IMR-90 (cell line): ENCODE results near the gene GPAT3. TPM values are rescaled to one million over a fixed set of nuclear protein-coding genes. Genes with fewer than 3 reads are reported as not detected.

Experiments
- ATAC-seq: fragments of 200-7000 bp; cut with Tn5 transposase; 2 replicates; pipeline ENCODE4 v1.9.1; 2020; ENCODE audit warnings: low read depth, mild to moderate bottlenecking, moderate library complexity
- BruUV-seq: library from RNA; stranded (reverse); fragments of 400-500 nt; replicated peaks from 2 replicates; lab custom pipeline; 2021; lab: Mats Ljungman, UMichigan
- CTCF ChIA-PET: fragments of 300-600 bp; formaldehyde crosslinking; extraction: SDS; loops from one replicate; lab custom pipeline; 2021; ENCODE audit warnings: antibody characterized with exemption; lab: Yijun Ruan, JAX
- POLR2A ChIA-PET: fragments of 300-600 bp; sonication (Branson Sonifier 250); formaldehyde crosslinking; loops from one replicate; lab custom pipeline; 2022; ENCODE audit warnings: antibody characterized with exemption; ENCODE audit not compliant: unreplicated experiment; lab: Charles Lee
- DNase-seq: peaks from one replicate; pipeline ENCODE4 v3.0.0; 2013
- H2AFZ ChIP-seq: replicated peaks from 2 replicates; pipeline ENCODE3; 2013; ENCODE audit warnings: low read length, mild to moderate bottlenecking; ENCODE audit not compliant: poor library complexity
- H2AK5ac ChIP-seq: 2 replicates; pipeline ENCODE4 v1.6.1; 2013; ENCODE audit warnings: low read depth, low read length, inconsistent platforms
- H2AK9ac ChIP-seq: replicated peaks from 2 replicates; pipeline ENCODE3; 2013; ENCODE audit warnings: mild to moderate bottlenecking, low read depth, low read length, moderate library complexity; ENCODE audit not compliant: poor library complexity
- H2BK120ac ChIP-seq: 2 replicates; pipeline ENCODE4 v1.6.1; 2013; ENCODE audit warnings: low read depth, low read length, inconsistent platforms
- H2BK15ac ChIP-seq: 3 replicates; pipeline ENCODE4 v1.6.1; 2013; ENCODE audit warnings: low read depth, low read length, inconsistent platforms
- H2BK20ac ChIP-seq: 2 replicates; pipeline ENCODE4 v1.6.1; 2013; ENCODE audit warnings: low read depth, mild to moderate bottlenecking, inconsistent platforms, low read length, moderate library complexity
- H2BK5ac ChIP-seq: 2 replicates; pipeline ENCODE4 v1.6.1; 2013; ENCODE audit warnings: mild to moderate bottlenecking, low read depth, low read length, inconsistent platforms; ENCODE audit not compliant: poor library complexity, severe bottlenecking
- H3K14ac ChIP-seq: replicated peaks from 2 replicates; pipeline ENCODE4 v1.6.1; 2013; ENCODE audit warnings: low read depth, low read length, inconsistent platforms
- H3K18ac ChIP-seq: 2 replicates; pipeline ENCODE4 v1.6.1; 2013; ENCODE audit warnings: low read depth, low read length, control low read depth
- H3K23ac ChIP-seq: 2 replicates; pipeline ENCODE4 v1.6.1; 2013; ENCODE audit warnings: low read depth, low read length, inconsistent platforms
- H3K27ac ChIP-seq: 2 replicates; pipeline ENCODE4 v1.5.1; 2013; ENCODE audit warnings: mild to moderate bottlenecking, control low read depth, low read length; ENCODE audit not compliant: insufficient read depth
- H3K27me3 ChIP-seq: 2 replicates; pipeline ENCODE4 v1.6.1; 2013; ENCODE audit warnings: low read length; ENCODE audit not compliant: control insufficient read depth, insufficient read depth
- H3K36me3 ChIP-seq: 2 replicates; pipeline ENCODE4 v1.6.1; 2013; ENCODE audit warnings: low read length, mixed read lengths; ENCODE audit not compliant: control insufficient read depth, insufficient read depth
- H3K4ac ChIP-seq: 2 replicates; pipeline ENCODE4 v1.6.1; 2013; ENCODE audit warnings: low read depth, low read length, inconsistent platforms
- H3K4me1 ChIP-seq: 2 replicates; pipeline ENCODE4 v1.6.1; 2013; ENCODE audit warnings: low read length, mixed read lengths; ENCODE audit not compliant: control insufficient read depth, insufficient read depth
- H3K4me2 ChIP-seq: 2 replicates; pipeline ENCODE4 v1.6.1; 2013; ENCODE audit warnings: low read depth, mild to moderate bottlenecking, control low read depth, low read length, moderate library complexity
- H3K4me3 ChIP-seq: 2 replicates; pipeline ENCODE4 v1.5.1; 2013; ENCODE audit warnings: low read depth, mild to moderate bottlenecking, control low read depth, low read length, moderate library complexity; ENCODE audit not compliant: insufficient read depth
- H3K56ac ChIP-seq: 2 replicates; pipeline ENCODE4 v1.6.1; 2013; ENCODE audit warnings: low read length, inconsistent platforms; ENCODE audit not compliant: insufficient read depth; ENCODE audit errors: extremely low read depth
- H3K79me1 ChIP-seq, 2 experiments: 2 replicates each; pipeline ENCODE4 v1.6.1; 2013; ENCODE audit warnings: low read length in 2 of 2, inconsistent platforms in 1 of 2, low read depth in 1 of 2
- H3K9ac ChIP-seq: 2 replicates; pipeline ENCODE4 v1.6.1; 2013; ENCODE audit warnings: low read depth, low read length, control low read depth
- H3K9me1 ChIP-seq: 2 replicates; pipeline ENCODE4 v1.6.1; 2013; ENCODE audit warnings: low read length, inconsistent platforms; ENCODE audit not compliant: insufficient read depth
- H3K9me3 ChIP-seq: 2 replicates; pipeline ENCODE4 v1.6.1; 2013; ENCODE audit warnings: low read length; ENCODE audit not compliant: control insufficient read depth, insufficient read depth
- H4K20me1 ChIP-seq: 2 replicates; pipeline ENCODE4 v1.6.1; 2013; ENCODE audit warnings: low read length, inconsistent platforms; ENCODE audit not compliant: insufficient read depth
- H4K5ac ChIP-seq: 2 replicates; pipeline ENCODE4 v1.6.1; 2013; ENCODE audit warnings: mild to moderate bottlenecking, low read depth, low read length, control low read depth
- H4K8ac ChIP-seq, 2 experiments: 2 replicates each; pipeline ENCODE4 v1.6.1; 2013; ENCODE audit warnings: low read depth in 2 of 2, low read length in 2 of 2, control low read depth in 1 of 2, inconsistent platforms in 1 of 2
- H4K91ac ChIP-seq: 2 replicates; pipeline ENCODE4 v1.6.1; 2013; ENCODE audit warnings: low read depth, low read length, inconsistent platforms; ENCODE audit not compliant: insufficient read depth
- BHLHE40 ChIP-seq: fragments of 150-350 bp; IDR thresholded peaks from 2 replicates; pipeline ENCODE4 v1.6.1; 2016; ENCODE audit warnings: mild to moderate bottlenecking, low read depth, low read length
- CEBPB ChIP-seq: IDR thresholded peaks from 2 replicates; pipeline ENCODE4 v1.6.1; 2012; ENCODE audit warnings: low read depth, low read length, improper control_type of control experiment
- CHD1 ChIP-seq: IDR thresholded peaks from 2 replicates; pipeline ENCODE4 v1.6.1; 2012; ENCODE audit warnings: low read depth, low read length, improper control_type of control experiment
- CTCF ChIP-seq: conservative IDR thresholded peaks from 2 replicates; pipeline ENCODE4 v1.5.1; 2012; ENCODE audit warnings: mild to moderate bottlenecking, low read depth, low read length, improper control_type of control experiment
- ELK1 ChIP-seq: fragments of 150-350 bp; IDR thresholded peaks from 2 replicates; pipeline ENCODE4 v1.6.1; 2016; ENCODE audit warnings: low read depth, mild to moderate bottlenecking, low read length, moderate library complexity, borderline replicate concordance
- FOS ChIP-seq: fragments of 150-350 bp; IDR thresholded peaks from 2 replicates; pipeline ENCODE4 v1.6.1; 2016; ENCODE audit warnings: low read depth, low read length
- MAZ ChIP-seq: IDR thresholded peaks from 2 replicates; pipeline ENCODE4 v1.6.1; 2012; ENCODE audit warnings: low read depth, mild to moderate bottlenecking, low read length, improper control_type of control experiment, moderate library complexity, borderline replicate concordance
- MXI1 ChIP-seq: IDR thresholded peaks from 2 replicates; pipeline ENCODE4 v1.6.1; 2012; ENCODE audit warnings: low read depth, mild to moderate bottlenecking, low read length, moderate library complexity, borderline replicate concordance
- POLR2A ChIP-seq: IDR thresholded peaks from 2 replicates; pipeline ENCODE4 v1.6.1; 2012; ENCODE audit warnings: mild to moderate bottlenecking, low read depth, low read length
- RAD21 ChIP-seq: IDR thresholded peaks from 2 replicates; pipeline ENCODE4 v1.6.1; 2012; ENCODE audit warnings: low read length, improper control_type of control experiment
- RCOR1 ChIP-seq: IDR thresholded peaks from 2 replicates; pipeline ENCODE4 v1.6.1; 2012; ENCODE audit warnings: mild to moderate bottlenecking, low read length, improper control_type of control experiment; ENCODE audit not compliant: insufficient replicate concordance
- RFX5 ChIP-seq: IDR thresholded peaks from 2 replicates; pipeline ENCODE4 v1.8.0; 2012; ENCODE audit warnings: low read depth, mild to moderate bottlenecking, low read length, moderate library complexity
- SMC3 ChIP-seq: fragments of 150-350 bp; IDR thresholded peaks from 2 replicates; pipeline ENCODE4 v1.6.1; 2016; ENCODE audit warnings: low read depth, mild to moderate bottlenecking, antibody characterized with exemption, low read length, moderate library complexity
- USF2 ChIP-seq: fragments of 150-350 bp; IDR thresholded peaks from 2 replicates; pipeline ENCODE4 v1.6.1; 2017; ENCODE audit warnings: mild to moderate bottlenecking, antibody characterized with exemption, low read length, low read depth
- WGBS, 2 experiments: methylation state at CpG; one replicate each; pipeline versions ENCODE4 v1.1.5 to v1.1.7; 2013; ENCODE audit warnings: missing lambda C conversion rate in 2 of 2; ENCODE audit not compliant: insufficient read length in 1 of 2; ENCODE audit errors: extremely low coverage in 2 of 2; 5-methylcytosine and 5-hydroxymethylcytosine counted together
- dilution Hi-C: fragments of 300-500 bp; cut with HindIII; formaldehyde crosslinking; loops from one replicate; pipeline ENCODE4 v1.14.3; 2018; ENCODE audit warnings: low sequenced_read_pairs; ENCODE audit not compliant: unreplicated experiment
- in situ Hi-C: fragments of 300-500 bp; cut with MboI; formaldehyde crosslinking; loops from 3 replicates; pipeline ENCODE4 v1.14.3; 2019; ENCODE audit warnings: low sequenced_read_pairs, inconsistent platforms, mixed read lengths
- intact Hi-C: fragments of 100-400 bp; cut with micrococcal nuclease; formaldehyde crosslinking; loops from 2 replicates; pipeline ENCODE4 v1.10.0; 2022
- polyA plus RNA-seq, 3 experiments: library from polyadenylated mRNA; depleted of rRNA; stranded (reverse); fragments of >200 nt; gene quantifications; 2 replicates each; pipeline ENCODE4 v1.2.3, GENCODE V29; 2012; ENCODE audit warnings: low replicate concordance in 1 of 3
- total RNA-seq: library from RNA; depleted of rRNA; stranded (reverse); fragments of >200 nt; gene quantifications from 2 replicates; pipeline ENCODE4 v1.2.3, GENCODE V29; 2012

The GPAT3 gene
- total and polyA plus RNA-seq, 2 of the 4 experiments (the other 2 are of a cell fraction), result 1.3 to 2.9 TPM

- 0% methylated on average over 1 of the region's 5 CpGs; no CpG with 5 or more reads in 1 of the 2 experiments for WGBS, 2 experiments
- no TSS peak for BruUV-seq
- peak; percentile 67 for ATAC-seq
- H3K9me3 ChIP-seq, result no peaks in the 10 kb centered on the region
- intact Hi-C loops, result loop anchor here (1.0 to 5.0 kb wide), 4 partner anchors 317 to 1107 kb away; no protein-coding TSS in a partner anchor
- dilution Hi-C loops, result no loop called here
- no peak overlapping the region for H3K23ac ChIP-seq
- no peak overlapping the region for H2AFZ ChIP-seq
- in situ Hi-C loops, result no loop called here
- no peak overlapping the region for H2AK5ac ChIP-seq
- no peak overlapping the region for H4K8ac ChIP-seq
- peaks cover 15% of the 10 kb centered on the region for H3K27me3 ChIP-seq
- no peak overlapping the region for H2AK9ac ChIP-seq
- H3K36me3 ChIP-seq, result no peaks in the 10 kb centered on the region
- ChIA-PET POLR2A (no interaction called here), CTCF (interaction anchor here (0.6 to 1.8 kb wide), 8 partner anchors 13 to 884 kb away, joined by 3 to 6 read pairs (median 4); no protein-coding TSS in a partner anchor)
- peak; percentile 65 for DNase-seq
- H3K79me1 ChIP-seq, result no peaks in the 10 kb centered on the region
- H3K9ac ChIP-seq, result no peak overlapping the region
- H2BK20ac ChIP-seq, result no peak overlapping the region
- no peaks in the 10 kb centered on the region for H3K4me1 ChIP-seq
- H3K14ac ChIP-seq, result no peak overlapping the region
- H4K5ac ChIP-seq, result no peak overlapping the region
- H4K20me1 ChIP-seq, result no peaks in the 10 kb centered on the region
- no peak overlapping the region for H2BK120ac ChIP-seq
- no peak overlapping the region for H2BK5ac ChIP-seq
- no peak overlapping the region for H3K56ac ChIP-seq
- no peak overlapping the region for H3K4ac ChIP-seq
- H2BK15ac ChIP-seq, result no peak overlapping the region
- no peak overlapping the region for H3K27ac ChIP-seq
- TF ChIP-seq SMC3 (peak; percentile 68), FOS (no peak), MXI1 (no peak), CTCF (peak; percentile 84), CHD1 (no peak), RFX5 (no peak), RCOR1 (no peak), CEBPB (peak; percentile 81), MAZ (no peak), USF2 (no peak), BHLHE40 (no peak), POLR2A (no peak), ELK1 (no peak), RAD21 (peak; percentile 79)
- H3K9me1 ChIP-seq, result no peaks in the 10 kb centered on the region
- H3K4me2 ChIP-seq, result no peak overlapping the region
- no peak overlapping the region for H4K91ac ChIP-seq
- H3K4me3 ChIP-seq, result no peak overlapping the region
- H3K18ac ChIP-seq, result no peak overlapping the region
Measured at GRCh38 chr4:83644677-83645659, 109.1 kb downstream of the GPAT3 start.
